Cardiac muscle cell (in vitro differentiated cells and primary cell): Measurements from ENCODE around the gene ZNF473. TPM values are rescaled to one million over a fixed set of nuclear protein-coding genes. Genes with fewer than 3 reads are reported as not detected.

ENCODE experiments used
- DNase-seq, 2 donors: peaks; one replicate each; pipeline versions ENCODE4 v3.0.0 to v3.0.0-alpha.2; 2010 to 2017; ENCODE audit warnings: low read depth in 1 of 2, low spot score in 1 of 2
- H3K27ac ChIP-seq: fragments of 200-600 bp; sonication (generic); 2 replicates; pipeline ENCODE4 v1.5.1; 2016
- H3K27me3 ChIP-seq: fragments of 200-600 bp; sonication (generic); 2 replicates; pipeline ENCODE4 v1.6.0; 2016; ENCODE audit warnings: control low read depth
- H3K36me3 ChIP-seq: fragments of 200-600 bp; sonication (generic); 2 replicates; pipeline ENCODE4 v1.5.1; 2016; ENCODE audit warnings: control low read depth
- H3K4me1 ChIP-seq: fragments of 200-600 bp; sonication (generic); 2 replicates; pipeline ENCODE4 v1.8.1; 2017; ENCODE audit warnings: low read depth, mild to moderate bottlenecking, mixed run types
- H3K4me3 ChIP-seq: fragments of 200-600 bp; sonication (generic); 2 replicates; pipeline ENCODE4 v1.5.1; 2016; ENCODE audit warnings: mild to moderate bottlenecking
- H3K9me3 ChIP-seq: fragments of 200-600 bp; sonication (generic); 2 replicates; pipeline ENCODE4 v1.5.1; 2017; ENCODE audit warnings: low read depth, mild to moderate bottlenecking, control low read depth
- polyA plus RNA-seq: library from polyadenylated mRNA; unstranded; fragments of >200 nt; fragmentation: Nextera tagmentation; extraction: Ambion mirVana; gene quantifications from 2 replicates; pipeline ENCODE4 v1.2.1, GENCODE V29; 2016
- total RNA-seq: library from RNA; depleted of rRNA; stranded (reverse); fragments of >200 nt; gene quantifications from 2 replicates; pipeline ENCODE4 v1.2.3, GENCODE V29; 2016
- TF ChIP-seq, protein P1 (sequence below): IDR thresholded peaks from 2 replicates; pipeline ENCODE4 v1.5.1; 2012; ENCODE audit warnings: low read depth, mild to moderate bottlenecking, low read length

Gene ZNF473
- total and polyA plus RNA-seq, 2 experiments from 2014 or later, result 5.3 to 6.5 TPM

- no peaks in the 10 kb centered on the region for H3K4me1 ChIP-seq
- no peak overlapping the region for H3K27ac ChIP-seq
- H3K27me3 ChIP-seq, result no peaks in the 10 kb centered on the region
- no peak overlapping the region for H3K4me3 ChIP-seq
- peaks cover 1% of the 10 kb centered on the region for H3K36me3 ChIP-seq
- no peaks in the 10 kb centered on the region for H3K9me3 ChIP-seq
- DNase-seq, result no peak
- TF ChIP-seq, protein P1, sequence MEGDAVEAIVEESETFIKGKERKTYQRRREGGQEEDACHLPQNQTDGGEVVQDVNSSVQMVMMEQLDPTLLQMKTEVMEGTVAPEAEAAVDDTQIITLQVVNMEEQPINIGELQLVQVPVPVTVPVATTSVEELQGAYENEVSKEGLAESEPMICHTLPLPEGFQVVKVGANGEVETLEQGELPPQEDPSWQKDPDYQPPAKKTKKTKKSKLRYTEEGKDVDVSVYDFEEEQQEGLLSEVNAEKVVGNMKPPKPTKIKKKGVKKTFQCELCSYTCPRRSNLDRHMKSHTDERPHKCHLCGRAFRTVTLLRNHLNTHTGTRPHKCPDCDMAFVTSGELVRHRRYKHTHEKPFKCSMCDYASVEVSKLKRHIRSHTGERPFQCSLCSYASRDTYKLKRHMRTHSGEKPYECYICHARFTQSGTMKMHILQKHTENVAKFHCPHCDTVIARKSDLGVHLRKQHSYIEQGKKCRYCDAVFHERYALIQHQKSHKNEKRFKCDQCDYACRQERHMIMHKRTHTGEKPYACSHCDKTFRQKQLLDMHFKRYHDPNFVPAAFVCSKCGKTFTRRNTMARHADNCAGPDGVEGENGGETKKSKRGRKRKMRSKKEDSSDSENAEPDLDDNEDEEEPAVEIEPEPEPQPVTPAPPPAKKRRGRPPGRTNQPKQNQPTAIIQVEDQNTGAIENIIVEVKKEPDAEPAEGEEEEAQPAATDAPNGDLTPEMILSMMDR, result no peak
Observed at GRCh38 chr19:50000038-50000840, 25.6 kb upstream of the ZNF473 start.

GRCh38 chr19:50000841-50001557, 24.8 kb upstream of the ZNF473 start:
- H3K4me1 ChIP-seq, result no peaks in the 10 kb centered on the region
- DNase-seq, result no peak
- H3K27me3 ChIP-seq, result no peaks in the 10 kb centered on the region
- no peak overlapping the region for H3K4me3 ChIP-seq
- TF ChIP-seq, protein P1, result no peak
- H3K36me3 ChIP-seq, result peaks cover 6% of the 10 kb centered on the region
- no peaks in the 10 kb centered on the region for H3K9me3 ChIP-seq
- H3K27ac ChIP-seq, result no peak overlapping the region

DNA sequence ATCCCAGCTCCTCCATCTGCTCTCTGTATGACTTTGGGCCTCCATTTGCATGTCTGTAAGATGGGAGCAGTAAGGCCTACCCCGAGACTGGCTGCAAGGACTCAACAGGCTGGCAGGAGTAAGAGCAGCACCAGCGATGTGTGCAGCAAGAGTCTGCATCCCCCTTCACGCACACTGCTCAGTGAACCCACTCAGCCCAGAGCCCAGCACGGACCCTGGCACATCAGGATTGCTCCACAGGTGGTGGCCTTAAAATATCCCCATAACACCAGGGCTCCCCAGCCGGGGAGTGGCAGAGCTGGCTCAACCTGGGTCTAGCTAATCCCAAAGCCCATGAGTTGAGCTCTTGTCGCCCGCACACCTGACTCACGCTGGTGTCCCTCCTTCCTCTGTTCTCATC, 24.0 kb upstream of the ZNF473 start:
- TF ChIP-seq, protein P1, result no peak
- Histone ChIP-seq H3K4me3 (no peak overlapping the region), H3K4me1 (no peaks in the 10 kb centered on the region), H3K36me3 (peaks cover 6% of the 10 kb centered on the region), H3K9me3 (no peaks in the 10 kb centered on the region), H3K27me3 (no peaks in the 10 kb centered on the region), H3K27ac (no peak overlapping the region)
- DNase-seq, result no peak

DNA sequence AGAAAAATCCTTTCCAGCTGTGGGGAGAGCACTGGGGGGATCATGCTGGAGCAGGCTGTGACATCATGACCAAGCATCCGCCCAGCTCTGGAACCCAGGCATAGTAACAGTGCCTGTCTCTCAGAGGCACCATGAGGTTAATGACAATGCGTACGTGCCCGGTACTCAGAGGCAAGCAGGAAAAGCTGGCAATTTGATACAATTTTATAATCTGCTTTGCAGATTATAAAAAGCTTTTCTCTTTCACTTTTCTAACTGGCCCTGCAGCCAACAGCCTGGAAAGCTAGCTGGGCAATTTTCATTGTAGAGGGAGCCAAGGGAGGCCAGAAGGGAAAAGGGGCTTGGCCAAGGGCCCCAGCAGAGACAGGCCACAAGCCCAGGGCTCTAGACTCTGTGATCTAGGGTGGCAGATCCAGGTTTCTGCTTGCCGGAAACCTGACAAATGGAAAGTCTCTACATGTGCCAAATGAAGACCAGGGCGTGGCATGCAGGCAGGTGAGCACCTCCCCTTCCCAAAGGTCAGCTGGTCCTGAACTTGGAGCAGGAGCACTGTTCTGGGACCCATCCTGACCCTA, 23.3 kb upstream of the ZNF473 start:
- no peaks in the 10 kb centered on the region for H3K27me3 ChIP-seq
- no peak overlapping the region for H3K4me3 ChIP-seq
- DNase-seq, result no peak
- H3K36me3 ChIP-seq, result peaks cover 9% of the 10 kb centered on the region
- no peak overlapping the region for H3K27ac ChIP-seq
- H3K9me3 ChIP-seq, result no peaks in the 10 kb centered on the region
- TF ChIP-seq, protein P1, result no peak
- no peaks in the 10 kb centered on the region for H3K4me1 ChIP-seq

GRCh38 chr19:50003254-50003788, 22.5 kb upstream of the ZNF473 start:
- Histone ChIP-seq H3K36me3 (peaks cover 12% of the 10 kb centered on the region), H3K27ac (no peak overlapping the region), H3K27me3 (no peaks in the 10 kb centered on the region), H3K4me1 (no peaks in the 10 kb centered on the region), H3K4me3 (no peak overlapping the region), H3K9me3 (no peaks in the 10 kb centered on the region)
- no peak for DNase-seq
- TF ChIP-seq, protein P1, result no peak
